GM19372 (cell line): Measurements from ENCODE around the gene TTC16.
"Not testable (repeated sequence)": the region's sequence is repeated elsewhere in the genome, so short reads cannot be mapped to it uniquely, and the experiment has no call there.

Experiments used
- ATAC-seq: cut with Tn5 transposase; IDR thresholded peaks from one replicate; pipeline ENCODE4 v1.9.1; 2021; ENCODE audit warnings: mild to moderate bottlenecking, low read depth, moderate library complexity; ENCODE audit not compliant: unreplicated experiment

Gene TTC16

GRCh38 chr9:127739614-127740330 lies 23.9 kb downstream of the TTC16 start:
- no peak for ATAC-seq

GRCh38 chr9:127741831-127742434 lies 26.1 kb downstream of the TTC16 start:
- no peak for ATAC-seq

- ATAC-seq = no peak
Measured at GRCh38 chr9:127742435-127743088, 26.7 kb downstream of the TTC16 start.

- no peak for ATAC-seq
Measured at GRCh38 chr9:127744398-127745110, 28.7 kb downstream of the TTC16 start.

- ATAC-seq = no peak
Measured at GRCh38 chr9:127746959-127747569, 31.2 kb downstream of the TTC16 start.

- no peak for ATAC-seq
Measured at GRCh38 chr9:127749090-127749787, 33.4 kb downstream of the TTC16 start.

GRCh38 chr9:127751269-127752054 lies 35.6 kb downstream of the TTC16 start:
- no peak for ATAC-seq

GRCh38 chr9:127753148-127753547 lies 37.3 kb downstream of the TTC16 start:
- no peak for ATAC-seq

- no peak for ATAC-seq
Measured at GRCh38 chr9:127753622-127754021, 37.7 kb downstream of the TTC16 start.

GRCh38 chr9:127754099-127755060 lies 38.5 kb downstream of the TTC16 start:
- ATAC-seq = no peak

GRCh38 chr9:127755061-127756060 lies 39.5 kb downstream of the TTC16 start:
- ATAC-seq = no peak

- ATAC-seq = no peak
Measured at GRCh38 chr9:127756233-127756632, 40.4 kb downstream of the TTC16 start.

- not testable (repeated sequence) for ATAC-seq
Measured at GRCh38 chr9:127756776-127757175, 40.9 kb downstream of the TTC16 start.

GRCh38 chr9:127758843-127759242 lies 43.0 kb downstream of the TTC16 start:
- no peak for ATAC-seq

GRCh38 chr9:127761061-127761460 lies 45.2 kb downstream of the TTC16 start:
- ATAC-seq = no peak

- no peak for ATAC-seq
Measured at GRCh38 chr9:127761491-127761956, 45.6 kb downstream of the TTC16 start.

- ATAC-seq = no peak
Measured at GRCh38 chr9:127762111-127762676, 46.3 kb downstream of the TTC16 start.
